Body of pancreas (tissue), 4 donors: ENCODE measurements around the gene DLG2.

Source experiments
- POLR2A ChIP-seq, 3 donors: fragments of 450-650 bp; IDR thresholded peaks; one replicate each; pipeline ENCODE4 v1.6.1; 2016; ENCODE audit warnings: antibody characterized with exemption in 3 of 3, mild to moderate bottlenecking in 2 of 3
- TF ChIP-seq, protein P1 (sequence below), 7 experiments: fragments of 450-650 bp in 4 of 7; fragments of 200-600 bp in 3 of 7; sonication (generic) in 3 of 7; IDR thresholded peaks; one replicate each; pipeline ENCODE4 v1.5.1; 2016 to 2019; ENCODE audit warnings: antibody characterized with exemption in 7 of 7

DNA sequence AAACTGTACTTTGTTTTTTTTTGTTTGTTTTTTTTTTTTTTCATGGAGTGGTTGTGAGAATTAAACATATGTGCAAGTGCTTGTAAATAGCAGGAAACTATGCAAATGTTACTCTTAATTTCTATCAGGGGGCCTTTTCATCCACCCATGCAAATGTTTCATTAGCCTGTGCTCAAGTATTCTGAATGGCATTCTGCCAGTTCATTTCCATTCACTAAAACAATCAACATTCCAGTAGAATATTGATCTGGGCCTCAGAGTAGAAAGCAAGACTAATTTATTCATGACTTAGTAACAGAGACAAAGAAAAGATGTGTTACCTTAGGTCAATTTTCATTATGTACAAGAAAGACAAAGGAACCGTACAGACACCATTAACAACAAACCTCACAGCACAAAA, 971.4 kb downstream of the DLG2 start:
- TF ChIP-seq, protein P1, sequence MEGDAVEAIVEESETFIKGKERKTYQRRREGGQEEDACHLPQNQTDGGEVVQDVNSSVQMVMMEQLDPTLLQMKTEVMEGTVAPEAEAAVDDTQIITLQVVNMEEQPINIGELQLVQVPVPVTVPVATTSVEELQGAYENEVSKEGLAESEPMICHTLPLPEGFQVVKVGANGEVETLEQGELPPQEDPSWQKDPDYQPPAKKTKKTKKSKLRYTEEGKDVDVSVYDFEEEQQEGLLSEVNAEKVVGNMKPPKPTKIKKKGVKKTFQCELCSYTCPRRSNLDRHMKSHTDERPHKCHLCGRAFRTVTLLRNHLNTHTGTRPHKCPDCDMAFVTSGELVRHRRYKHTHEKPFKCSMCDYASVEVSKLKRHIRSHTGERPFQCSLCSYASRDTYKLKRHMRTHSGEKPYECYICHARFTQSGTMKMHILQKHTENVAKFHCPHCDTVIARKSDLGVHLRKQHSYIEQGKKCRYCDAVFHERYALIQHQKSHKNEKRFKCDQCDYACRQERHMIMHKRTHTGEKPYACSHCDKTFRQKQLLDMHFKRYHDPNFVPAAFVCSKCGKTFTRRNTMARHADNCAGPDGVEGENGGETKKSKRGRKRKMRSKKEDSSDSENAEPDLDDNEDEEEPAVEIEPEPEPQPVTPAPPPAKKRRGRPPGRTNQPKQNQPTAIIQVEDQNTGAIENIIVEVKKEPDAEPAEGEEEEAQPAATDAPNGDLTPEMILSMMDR (IDR thresholded peaks at IDR 0.05) = no peak
- no peak for TF ChIP-seq POLR2A (IDR thresholded peaks at IDR 0.05)
